ENCODE data around the gene FLAD1.
"Not testable (repeated sequence)": the region's sequence is repeated elsewhere in the genome, so short reads cannot be mapped to it uniquely, and the experiment has no call there.

FLAD1 gene

DNA sequence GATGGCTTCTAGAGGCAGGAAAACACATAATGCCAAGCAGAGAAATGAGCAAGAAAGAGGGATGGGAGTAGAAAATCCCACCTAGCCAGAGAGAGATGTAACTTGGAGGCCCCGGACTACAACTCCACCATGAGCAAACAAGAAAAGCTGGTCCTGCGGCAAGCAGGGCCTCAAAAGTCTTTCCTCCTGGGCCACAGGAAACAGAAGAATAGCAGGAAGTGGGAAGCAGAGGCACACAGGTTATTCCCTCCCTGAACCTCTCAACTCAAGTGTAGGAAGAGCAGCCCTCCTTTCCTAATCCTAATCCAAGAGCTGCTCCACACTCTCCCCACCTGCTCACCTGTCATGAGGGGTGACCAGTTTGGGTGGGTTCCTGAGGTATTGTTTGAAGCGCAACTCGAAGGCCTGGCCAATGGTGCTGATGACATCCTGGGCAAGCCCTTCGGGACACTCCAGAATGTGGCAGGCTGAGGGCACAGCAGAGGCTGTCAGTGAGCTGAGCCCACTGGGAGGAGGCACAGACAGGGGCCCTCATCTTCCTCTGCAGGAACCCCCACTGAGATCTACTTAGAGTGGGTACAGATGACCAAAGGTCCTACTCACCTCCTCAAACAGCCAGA, 15.7 kb upstream of the FLAD1 start:
- DNase-seq (ENCODE audit: low read depth in 1 of 2, low spot score in 1 of 2): no peak

DNA sequence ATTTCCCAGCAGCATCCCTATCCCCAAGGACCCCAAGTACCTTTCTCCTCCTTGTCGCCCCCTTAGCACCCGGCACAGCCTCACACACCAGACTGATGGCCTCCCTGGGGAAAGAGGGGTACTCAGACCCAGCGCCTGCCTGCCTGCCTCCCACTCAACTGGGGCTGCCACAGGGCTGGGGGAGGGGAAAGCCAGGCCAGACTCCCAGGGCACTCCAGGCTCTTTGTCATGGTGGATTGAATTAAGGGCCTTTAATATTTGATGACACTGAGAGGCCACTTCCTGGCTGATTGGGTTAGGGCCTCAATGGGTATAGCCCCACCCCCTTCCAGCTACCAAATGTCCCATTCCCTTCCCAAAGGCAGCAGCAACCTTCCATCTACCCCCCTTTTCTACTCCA, 14.4 kb upstream of the FLAD1 start:
- no peak for DNase-seq (ENCODE audit: low read depth in 1 of 2, low spot score in 1 of 2)

DNA sequence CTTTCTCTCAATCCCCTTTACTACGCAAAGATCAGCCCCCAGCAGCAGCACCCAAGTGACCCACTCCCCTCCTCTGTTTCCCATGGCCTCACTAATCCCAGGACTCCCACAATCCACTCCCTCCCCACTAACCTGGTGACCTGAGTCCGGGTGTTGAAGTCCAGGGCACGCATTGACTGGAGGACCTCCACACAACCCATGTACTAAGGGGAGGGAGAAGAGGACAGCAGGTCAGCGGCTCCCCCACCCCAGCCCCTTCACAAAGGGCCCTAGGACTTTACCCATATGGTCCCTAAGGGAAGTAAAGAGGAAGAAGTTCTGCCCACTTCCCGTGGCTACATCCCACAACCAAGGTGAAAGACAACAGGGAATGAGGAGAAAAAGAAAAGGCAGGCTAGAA, 13.9 kb upstream of the FLAD1 start:
- no peak for DNase-seq (ENCODE audit: low read depth in 1 of 2, low spot score in 1 of 2)

DNA sequence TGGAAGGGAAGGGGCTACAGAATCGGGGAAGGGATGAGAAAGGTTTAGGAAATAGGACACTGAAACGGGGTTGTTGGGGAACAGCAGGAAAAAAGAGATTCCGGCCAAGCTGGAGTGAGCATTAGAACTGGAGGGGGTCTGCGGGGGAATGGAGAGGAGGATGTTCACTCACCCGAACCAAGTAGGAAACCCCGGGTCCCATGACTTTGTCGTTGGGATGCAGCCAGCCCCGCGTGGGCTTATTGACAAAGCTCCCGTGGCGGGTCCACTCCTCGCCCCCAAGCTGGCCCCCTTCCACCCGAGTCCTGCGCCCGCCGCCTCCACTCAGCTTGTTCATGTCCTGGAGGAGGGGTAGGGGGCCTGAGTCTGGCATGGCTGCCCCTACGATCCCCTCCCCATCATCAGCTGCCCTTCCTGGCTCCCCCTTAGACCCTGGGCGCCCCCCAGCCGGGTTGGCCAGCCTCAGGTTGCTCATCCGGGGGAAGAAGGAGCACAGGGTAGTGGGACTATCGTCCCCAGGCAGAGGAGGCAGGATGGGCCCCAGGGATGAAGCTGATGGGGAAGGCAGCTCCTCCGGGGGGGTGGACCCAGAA, 13.2 kb upstream of the FLAD1 start:
- no peak for DNase-seq (ENCODE audit: low read depth in 1 of 2, low spot score in 1 of 2)

DNA sequence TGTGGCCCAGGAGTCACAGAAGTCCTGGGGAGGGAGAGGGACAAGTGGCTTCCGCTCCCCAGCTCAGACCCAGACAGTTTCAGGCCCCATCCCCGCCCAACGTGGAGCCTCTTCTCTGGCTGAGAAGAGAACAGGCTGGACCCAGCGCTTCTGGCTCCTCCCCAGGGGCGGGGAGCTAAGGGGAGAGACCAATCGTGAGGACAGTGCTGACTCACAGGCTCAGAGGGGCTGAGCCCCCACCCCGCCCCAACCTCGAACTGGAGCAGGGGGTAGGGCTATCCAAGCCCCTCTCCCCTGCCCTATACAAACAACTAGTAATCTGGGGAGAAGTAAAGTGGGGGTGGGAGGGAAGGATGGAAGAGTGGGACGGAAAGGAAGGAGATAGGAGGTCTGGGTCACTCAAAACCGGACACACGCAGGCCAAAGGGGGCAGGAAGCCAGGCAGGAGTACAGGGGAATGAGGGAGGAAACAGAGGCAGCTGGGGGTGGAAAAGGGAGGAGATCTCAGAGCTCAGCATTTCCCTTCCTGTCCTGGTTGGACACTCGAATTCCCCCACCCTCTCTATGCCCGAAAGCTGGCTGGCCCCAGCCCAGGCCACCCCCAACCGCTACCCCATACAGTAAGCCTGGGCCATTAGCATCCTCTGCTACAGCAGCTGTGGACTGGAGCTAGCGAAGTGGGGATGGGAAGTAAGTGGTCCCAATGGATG, 12.4 kb upstream of the FLAD1 start, which contains the start of gene SHC1:
Gene SHC1 (minus strand): TSS at position 117 of the 710 bp plus-strand sequence. CDS start 221 bp downstream, outside the sequence.
- no peak for DNase-seq (ENCODE audit: low read depth in 1 of 2, low spot score in 1 of 2)

DNA sequence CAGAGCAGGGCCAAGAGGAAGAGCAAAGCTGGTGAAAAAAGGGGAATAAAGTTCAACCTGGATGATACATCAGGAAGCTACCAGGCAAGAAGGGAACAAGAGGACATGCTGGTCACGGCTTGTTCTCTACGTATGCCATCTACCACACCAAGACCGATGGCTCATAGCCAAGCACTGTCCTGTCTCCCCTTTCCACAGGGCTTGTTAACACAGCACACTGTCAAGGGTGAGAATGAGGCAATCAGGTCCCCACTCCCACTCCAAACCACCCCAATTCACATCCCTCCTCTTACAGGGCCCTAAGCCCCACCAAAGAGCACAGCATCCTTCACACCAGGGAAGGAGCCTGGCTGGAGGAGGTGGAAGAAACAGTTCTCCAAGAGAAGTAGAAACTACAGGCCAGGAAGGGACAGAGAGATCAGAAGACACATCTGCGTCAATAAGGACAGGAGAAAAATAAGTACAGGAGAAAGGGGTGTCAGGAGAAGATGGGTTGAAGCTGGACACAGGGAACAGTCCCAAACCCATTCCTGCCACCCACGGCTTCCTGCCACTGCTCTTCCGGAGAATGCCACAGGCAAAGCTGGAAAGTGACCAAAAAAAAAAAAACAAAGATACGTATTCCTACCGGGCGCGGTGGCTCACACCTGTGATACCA, 11.7 kb upstream of the FLAD1 start:
- DNase-seq (ENCODE audit: low read depth in 1 of 2, low spot score in 1 of 2): no peak

DNA sequence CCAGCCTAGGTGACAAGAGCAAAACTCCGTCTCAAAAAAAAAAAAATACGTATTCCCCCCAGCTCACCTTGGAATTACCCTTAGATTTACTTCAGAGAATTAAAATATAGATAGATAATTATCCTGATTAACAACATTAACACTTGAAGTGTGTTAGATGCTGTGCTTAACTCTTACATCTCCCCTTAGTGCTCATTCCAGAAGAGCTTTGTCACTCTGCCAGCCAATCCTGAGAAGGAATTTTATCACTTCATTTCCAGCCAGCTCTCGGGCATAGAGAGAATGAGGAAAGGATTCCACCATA, 11.0 kb upstream of the FLAD1 start:
- no peak for DNase-seq (ENCODE audit: low read depth in 1 of 2, low spot score in 1 of 2)

DNA sequence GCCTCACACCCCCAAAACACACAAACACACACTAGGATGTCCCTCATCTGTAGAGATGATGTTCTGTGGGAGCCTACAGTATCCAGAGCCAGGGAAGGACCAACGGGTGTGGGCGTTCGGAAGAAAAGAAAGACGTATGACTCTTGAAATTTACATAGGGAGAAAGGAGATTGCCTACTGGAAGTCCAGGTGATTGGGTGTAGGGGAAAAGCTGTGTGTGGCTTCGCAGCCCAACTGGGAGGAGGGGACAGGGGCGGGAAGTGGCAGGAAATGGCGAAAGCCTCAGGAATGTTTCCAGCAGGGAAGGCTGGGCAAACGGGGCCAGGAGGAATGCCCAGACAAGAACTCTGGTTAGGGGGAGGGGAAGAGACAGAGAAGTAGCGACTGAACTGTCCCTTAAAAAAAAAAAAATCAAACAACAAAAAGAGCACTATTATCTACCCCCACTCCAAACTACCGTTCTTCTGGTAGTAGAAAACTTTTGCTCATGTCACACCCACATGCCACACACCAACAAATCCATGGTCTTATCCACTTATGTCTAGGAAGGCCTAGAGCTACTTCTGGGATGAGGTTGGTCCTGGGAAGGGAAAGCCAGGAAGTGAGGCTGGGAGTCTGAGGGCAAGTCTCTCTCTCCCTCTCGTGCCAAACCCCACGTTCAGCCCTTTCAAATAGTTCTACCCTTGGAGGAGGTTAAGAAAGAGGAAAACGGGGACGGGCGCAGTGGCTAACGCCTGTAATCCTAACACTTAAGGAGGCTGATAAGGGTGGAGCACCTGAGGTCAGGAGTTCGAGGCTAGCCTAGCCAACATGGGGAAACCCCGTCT, 10.4 kb upstream of the FLAD1 start:
- no peak for DNase-seq (ENCODE audit: low read depth in 1 of 2, low spot score in 1 of 2)

DNA sequence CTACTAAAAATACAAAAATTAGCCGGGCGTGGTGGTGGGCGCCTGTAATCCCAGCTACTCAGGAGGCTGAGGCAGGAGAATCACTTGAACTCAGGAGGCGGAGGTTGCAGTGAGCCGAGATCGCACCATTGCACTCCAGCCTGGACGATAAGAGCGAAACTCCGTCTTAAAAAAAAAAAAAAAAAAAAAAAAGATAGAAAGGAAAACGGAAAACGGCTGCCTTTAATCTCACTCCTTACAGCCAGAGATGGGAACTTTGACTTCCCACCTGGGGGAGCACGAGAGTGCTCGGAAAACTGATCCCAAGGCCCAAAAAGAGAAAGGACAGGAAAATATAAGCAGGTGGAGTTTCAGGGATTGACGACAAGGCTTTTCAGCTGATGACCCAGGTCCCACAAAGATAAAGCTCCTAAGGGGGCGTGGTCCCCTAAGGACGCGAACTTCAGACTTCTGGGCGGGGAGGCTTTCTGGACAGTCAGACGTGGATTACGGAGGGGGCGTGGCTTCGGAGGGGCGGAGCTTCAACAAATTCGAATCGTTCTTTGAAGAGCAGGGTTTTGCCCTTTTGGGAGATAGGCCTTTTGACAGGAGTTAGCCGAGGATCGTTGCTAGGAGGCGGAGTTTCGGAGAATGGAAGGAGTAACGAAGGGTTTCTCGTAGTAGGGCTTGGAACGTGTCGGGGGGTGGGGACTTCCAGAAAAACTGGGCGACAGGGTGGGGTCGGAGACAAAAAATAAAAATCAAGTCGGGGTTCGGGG, 9.6 kb upstream of the FLAD1 start:
- peak; percentile 86 to 91 for DNase-seq (ENCODE audit: low read depth in 1 of 2, low spot score in 1 of 2)

DNA sequence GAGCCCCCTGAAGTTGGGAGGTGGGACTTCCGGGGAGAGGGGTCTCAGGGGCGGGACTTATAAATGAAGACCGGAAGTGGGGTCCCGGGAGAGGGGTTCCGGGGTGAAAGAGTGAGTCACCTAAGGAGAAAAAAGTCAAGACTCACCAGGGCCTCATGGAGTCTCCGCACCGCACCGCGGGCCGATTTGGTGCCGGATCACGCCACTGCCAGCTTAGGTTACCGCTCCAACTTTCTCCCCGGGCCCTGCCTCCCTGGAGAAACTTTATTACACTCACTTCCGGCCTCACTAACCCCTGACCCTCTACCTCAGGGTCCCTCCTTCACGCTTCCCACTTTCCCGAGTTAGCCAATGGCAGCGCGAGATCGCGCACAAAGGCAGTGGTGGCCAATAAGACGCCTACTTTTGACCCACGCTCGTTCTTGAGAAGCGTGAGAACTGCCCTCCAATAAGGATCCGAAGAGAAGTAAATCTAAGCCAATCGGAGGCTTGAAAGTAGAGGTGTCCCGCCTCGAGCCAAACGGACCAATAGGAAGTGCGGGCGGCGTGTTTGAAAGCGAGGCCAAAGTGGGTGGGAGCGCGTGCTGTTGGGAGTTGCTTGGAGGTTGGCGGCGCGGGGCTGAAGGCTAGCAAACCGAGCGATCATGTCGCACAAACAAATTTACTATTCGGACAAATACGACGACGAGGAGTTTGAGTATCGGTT, 8.9 kb upstream of the FLAD1 start, which contains the start of gene CKS1B:
Gene CKS1B (plus strand): TSS at position 580 of the 706 bp plus-strand sequence. CDS start 65 bp downstream, at position 645.
- peak; percentile 90 to 94 for DNase-seq (ENCODE audit: low read depth in 1 of 2, low spot score in 1 of 2)

DNA sequence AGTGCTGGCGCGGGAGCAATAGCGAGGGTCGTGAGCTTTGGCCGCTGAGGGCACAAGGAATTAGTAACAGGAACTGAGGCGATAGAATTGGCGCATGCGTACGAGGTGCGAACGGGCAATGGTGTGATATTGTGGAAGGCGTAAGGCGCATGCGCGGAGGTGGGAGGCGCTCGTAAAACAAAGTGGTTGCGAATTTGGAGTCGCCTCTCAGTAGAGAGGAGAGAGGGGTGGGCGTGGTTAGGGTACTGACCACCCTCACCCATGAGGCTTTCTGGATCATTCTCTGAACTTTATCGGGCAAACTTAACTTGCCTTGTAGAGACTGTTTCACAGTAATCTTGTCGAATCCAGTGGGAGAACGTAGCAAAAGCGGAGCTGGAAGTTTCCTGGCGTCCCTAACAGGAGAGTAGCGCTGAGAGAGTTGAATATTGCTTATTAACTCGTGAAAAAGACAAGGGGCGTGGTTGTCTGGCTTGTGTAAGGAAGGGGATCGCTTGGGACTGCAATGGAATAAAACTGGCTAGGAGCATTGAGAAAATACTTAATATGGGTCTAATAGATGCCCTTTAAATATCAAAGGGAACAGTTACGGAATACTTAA, 8.2 kb upstream of the FLAD1 start:
- peak; percentile 90 to 93 for DNase-seq (ENCODE audit: low read depth in 1 of 2, low spot score in 1 of 2)

DNA sequence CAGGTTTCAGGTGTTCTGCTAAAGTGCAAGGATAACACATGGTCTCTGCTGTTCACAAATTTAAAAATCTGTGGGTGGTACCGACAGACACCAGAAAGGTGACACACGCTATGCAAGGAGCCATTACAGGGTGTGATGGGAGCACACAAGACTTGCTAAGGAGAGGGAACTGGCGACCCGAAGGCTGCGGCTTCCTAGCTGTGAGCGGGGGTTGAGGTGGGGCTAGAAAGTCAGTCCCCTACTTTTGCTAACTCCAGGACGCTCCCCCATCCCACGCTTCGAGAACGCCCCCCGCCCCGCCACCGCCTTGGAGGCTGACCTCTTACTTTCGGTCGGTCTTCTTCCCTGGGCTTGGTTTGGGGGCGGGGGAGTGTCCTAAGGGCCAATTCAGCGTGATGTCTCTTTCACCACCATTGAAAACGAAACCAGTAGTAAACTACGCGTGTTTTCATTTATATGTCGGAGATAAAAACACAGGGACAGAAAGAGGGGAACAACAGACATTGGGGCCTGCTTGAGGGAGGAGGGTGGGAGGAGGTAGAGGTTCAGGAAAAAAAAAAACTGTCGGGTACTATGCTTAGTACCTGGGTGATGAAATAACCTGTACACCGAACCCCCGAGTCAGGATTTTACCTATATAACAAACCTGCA, 7.6 kb upstream of the FLAD1 start:
- DNase-seq (ENCODE audit: low read depth in 1 of 2, low spot score in 1 of 2): peak in 1 of 2 donors; percentile 37

DNA sequence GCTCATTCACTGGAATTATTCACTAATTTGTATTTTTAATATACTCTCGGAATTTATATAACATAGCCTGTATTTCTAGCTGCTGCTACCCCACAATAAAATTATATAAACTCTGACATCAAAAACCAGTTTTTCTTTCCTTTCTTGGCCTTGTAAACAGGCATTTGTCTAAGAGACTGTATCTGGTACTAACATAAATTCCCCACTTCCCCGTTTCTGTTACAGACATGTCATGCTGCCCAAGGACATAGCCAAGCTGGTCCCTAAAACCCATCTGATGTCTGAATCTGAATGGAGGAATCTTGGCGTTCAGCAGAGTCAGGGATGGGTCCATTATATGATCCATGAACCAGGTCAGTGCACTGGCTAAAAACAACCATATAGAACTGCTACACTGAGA, 5.4 kb upstream of the FLAD1 start:
- not testable (repeated sequence) for DNase-seq (ENCODE audit: low read depth in 1 of 2, low spot score in 1 of 2)

DNA sequence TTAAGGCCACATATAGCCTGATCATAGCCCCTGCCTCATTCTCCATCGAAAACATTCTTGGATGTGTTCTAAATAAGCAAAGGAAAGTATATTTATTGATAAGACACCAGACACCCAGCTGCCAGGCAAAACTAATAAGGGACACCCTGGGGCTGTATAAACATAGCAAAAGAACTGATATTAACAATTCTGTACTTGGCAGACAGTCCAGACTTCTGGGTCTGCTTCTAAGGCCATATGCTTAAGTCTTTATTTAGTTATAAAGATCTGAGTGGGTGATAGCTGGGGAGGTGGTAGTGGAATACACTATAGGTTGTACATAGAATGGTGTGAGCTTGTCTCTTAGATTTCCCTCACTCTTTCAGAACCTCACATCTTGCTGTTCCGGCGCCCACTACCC, 4.8 kb upstream of the FLAD1 start:
- DNase-seq (ENCODE audit: low read depth in 1 of 2, low spot score in 1 of 2): no peak

DNA sequence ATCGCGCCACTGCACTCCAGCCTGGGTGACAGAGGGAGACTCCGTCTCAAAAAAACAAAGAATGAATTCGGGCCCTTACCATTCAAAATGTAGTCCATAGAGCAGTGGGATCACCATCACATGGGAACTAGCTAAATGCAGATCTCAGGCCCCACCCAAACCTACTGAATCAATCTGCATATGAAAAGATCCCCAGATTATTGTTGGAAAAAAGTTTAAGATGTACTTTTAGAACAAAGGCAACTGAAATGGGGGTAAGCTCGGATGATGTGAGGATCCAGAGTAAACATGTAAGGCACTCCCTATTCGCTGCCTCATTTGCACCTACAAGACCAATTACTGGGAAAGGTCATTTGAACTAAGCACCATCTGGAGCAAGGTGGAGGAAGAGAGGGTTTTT, 803 bp upstream of the FLAD1 start:
- DNase-seq (ENCODE audit: low read depth in 1 of 2, low spot score in 1 of 2): no peak

DNA sequence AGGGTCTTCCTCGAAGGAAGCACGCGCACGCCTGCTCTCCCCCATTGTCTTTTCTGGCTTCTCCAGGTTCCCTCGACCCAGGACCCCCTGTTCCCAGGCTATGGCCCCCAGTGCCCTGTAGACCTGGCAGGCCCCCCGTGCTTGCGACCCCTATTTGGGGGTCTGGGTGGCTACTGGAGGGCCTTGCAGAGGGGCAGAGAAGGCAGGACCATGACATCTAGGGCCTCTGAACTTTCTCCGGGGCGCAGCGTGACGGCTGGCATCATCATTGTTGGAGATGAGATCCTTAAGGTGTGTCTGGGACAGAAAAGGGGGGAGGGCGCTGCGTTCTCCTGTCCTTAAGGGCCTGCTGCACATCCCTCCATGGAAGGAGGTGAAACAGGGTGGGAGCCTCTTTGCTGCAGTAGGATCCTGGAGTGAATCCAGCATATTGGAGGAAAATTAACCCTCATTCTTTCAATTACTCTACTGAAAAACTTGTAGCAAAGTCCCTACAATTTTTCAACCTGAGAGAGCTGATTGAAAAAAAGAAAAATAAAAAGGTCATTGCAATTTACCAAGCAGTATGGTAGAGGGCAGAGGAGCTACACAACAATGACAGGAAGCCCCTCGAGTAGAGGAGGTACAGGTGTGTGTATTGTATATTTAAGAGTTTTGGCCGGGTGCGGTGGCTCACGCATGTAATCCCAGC, 777 bp downstream of the FLAD1 start:
- no peak for DNase-seq (ENCODE audit: low read depth in 1 of 2, low spot score in 1 of 2)

DNA sequence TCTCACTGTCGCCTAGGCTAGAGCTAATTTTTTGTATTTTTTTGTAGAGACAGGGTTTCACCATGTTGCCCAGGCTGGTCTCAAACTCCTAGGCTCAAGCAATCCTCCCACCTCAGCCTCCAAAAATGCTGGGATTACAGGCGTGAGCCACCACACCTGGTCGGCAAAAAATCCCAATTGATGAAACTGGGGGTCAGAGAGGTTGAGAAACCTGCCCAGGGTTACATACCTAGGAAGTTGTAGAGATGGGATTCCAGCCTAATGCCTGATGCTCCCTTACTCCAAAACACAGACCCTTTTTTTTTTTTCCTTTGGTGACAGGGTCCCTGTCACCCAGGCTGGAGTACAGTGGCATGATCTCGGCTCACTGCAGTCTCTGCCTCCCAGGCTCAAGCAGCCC, 3.6 kb downstream of the FLAD1 start:
- not testable (repeated sequence) for DNase-seq (ENCODE audit: low read depth in 1 of 2, low spot score in 1 of 2)

DNA sequence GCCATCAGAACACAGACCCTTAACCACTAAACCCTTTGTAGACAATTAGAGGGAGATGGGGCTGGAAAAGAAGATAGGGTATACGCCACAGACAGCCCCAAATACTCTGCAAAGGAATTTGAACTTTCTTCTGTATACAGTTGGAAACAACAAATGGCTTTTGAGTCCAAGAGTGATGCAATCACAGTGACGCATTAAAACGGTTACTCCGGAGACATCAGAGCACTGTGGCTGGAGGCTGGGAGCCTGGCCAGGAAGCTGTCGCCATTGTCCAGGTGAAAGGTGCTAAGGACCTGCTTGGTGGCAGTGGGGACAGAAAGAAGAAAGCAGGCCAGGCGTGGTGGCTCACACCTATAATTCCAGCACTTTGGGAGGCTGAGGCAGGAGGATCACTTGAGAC, 4.2 kb downstream of the FLAD1 start:
- DNase-seq (ENCODE audit: low read depth in 1 of 2, low spot score in 1 of 2): no peak

All from activated CD4-positive, alpha-beta T cell treated with anti-CD3 and anti-CD28 coated beads, Interleukin-2, amount 50 U/mL, for 24 hours (primary cell).